ENCODE results near the gene FRMD4A.

DNA sequence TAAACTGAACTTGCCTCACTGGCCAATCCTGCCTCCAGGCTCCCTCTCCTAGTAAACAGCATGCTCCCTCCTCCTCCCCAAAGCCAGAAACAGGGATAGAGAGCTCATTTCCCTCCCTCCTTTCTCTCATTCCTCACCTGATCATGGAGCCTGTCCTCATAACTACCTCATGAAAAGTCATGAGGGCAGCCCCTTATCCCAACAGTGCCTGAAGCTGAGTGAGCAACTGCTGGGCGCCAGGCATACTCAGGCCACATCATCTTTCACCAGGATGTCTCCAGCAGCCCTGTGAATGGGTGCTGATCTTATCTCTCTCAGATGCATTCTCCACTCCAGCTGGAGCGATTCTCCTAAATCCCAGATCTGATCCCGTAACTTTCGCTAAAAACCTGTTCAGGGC lies 436.8 kb downstream of the FRMD4A start:
- TF ChIP-seq CTCF (IDR thresholded peaks at IDR 0.05) = no peak
- no peak for TF ChIP-seq POLR2A (IDR thresholded peaks at IDR 0.05)
- TF ChIP-seq EP300 (IDR thresholded peaks at IDR 0.05) = no peak

Data from stomach (tissue), 4 donors.